HepG2 (cell line): ENCODE data around the gene HAUS1. TPM values are rescaled to one million over a fixed set of nuclear protein-coding genes. Genes with fewer than 3 reads are reported as not detected.

Source experiments
- BCL3 ChIP-seq: sonication (generic); formaldehyde crosslinking; IDR thresholded peaks from 2 replicates; pipeline ENCODE4 v1.5.1; 2020; ENCODE audit warnings: mild to moderate bottlenecking, missing genetic modification reagents, moderate library complexity
- CBFB ChIP-seq: sonication (generic); formaldehyde crosslinking; IDR thresholded peaks from 2 replicates; pipeline ENCODE4 v1.4.0; 2020; ENCODE audit warnings: missing genetic modification reagents
- CCDC6 ChIP-seq: sonication (generic); formaldehyde crosslinking; IDR thresholded peaks from 2 replicates; pipeline ENCODE4 v1.8.1; 2022; ENCODE audit warnings: mild to moderate bottlenecking, missing genetic modification reagents, moderate library complexity
- E2F5 ChIP-seq: sonication (generic); formaldehyde crosslinking; conservative IDR thresholded peaks from 2 replicates; pipeline ENCODE4 v1.4.0; 2020; ENCODE audit warnings: missing genetic modification reagents
- ELF3 ChIP-seq: IDR thresholded peaks from 2 replicates; pipeline ENCODE4 v1.6.1; 2016; ENCODE audit warnings: missing genetic modification reagents, missing compliant biosample characterization
- FIP1L1 ChIP-seq: fragments of 200-400 bp; formaldehyde crosslinking; IDR thresholded peaks from 2 replicates; pipeline ENCODE4 v1.6.1; 2018; ENCODE audit warnings: low read depth, mild to moderate bottlenecking, low read length, moderate library complexity, borderline replicate concordance; ENCODE audit not compliant: insufficient read depth
- HCFC1 ChIP-seq: fragments of 150-350 bp; IDR thresholded peaks from 2 replicates; pipeline ENCODE4 v1.6.1; 2014; ENCODE audit warnings: low read depth, low read length
- HMG20A ChIP-seq: IDR thresholded peaks from 2 replicates; pipeline ENCODE4 v1.6.1; 2016; ENCODE audit warnings: borderline replicate concordance
- HNF1B ChIP-seq: sonication (generic); formaldehyde crosslinking; IDR thresholded peaks from 2 replicates; pipeline ENCODE4 v1.5.1; 2020; ENCODE audit warnings: mild to moderate bottlenecking, moderate library complexity, missing genetic modification reagents
- KDM4B ChIP-seq: sonication (generic); formaldehyde crosslinking; IDR thresholded peaks from 2 replicates; pipeline ENCODE4 v1.4.0; 2020; ENCODE audit warnings: missing genetic modification reagents
- NONO ChIP-seq, 2 experiments: fragments of 450-650 bp in 1 of 2; sonication (generic) in 1 of 2; formaldehyde crosslinking in 1 of 2; IDR thresholded peaks in 1 of 2; conservative IDR thresholded peaks in 1 of 2; 2 replicates each; pipeline versions ENCODE4 v1.6.1 to v1.8.0; 2017 to 2022; ENCODE audit warnings: mild to moderate bottlenecking in 1 of 2, missing genetic modification reagents in 1 of 2, moderate library complexity in 1 of 2
- REPIN1 ChIP-seq: sonication (generic); formaldehyde crosslinking; IDR thresholded peaks from 2 replicates; pipeline ENCODE4 v1.8.0; 2022; ENCODE audit warnings: missing genetic modification reagents, low read depth, mild to moderate bottlenecking, borderline replicate concordance
- SP2 ChIP-seq: sonication (generic); formaldehyde crosslinking; IDR thresholded peaks from 2 replicates; pipeline ENCODE4 v1.5.1; 2020; ENCODE audit warnings: mild to moderate bottlenecking, missing genetic modification reagents
- TARDBP ChIP-seq: sonication (generic); formaldehyde crosslinking; IDR thresholded peaks from 2 replicates; pipeline ENCODE4 v1.8.0; 2022; ENCODE audit warnings: mild to moderate bottlenecking, missing genetic modification reagents
- TCF7 ChIP-seq: sonication (generic); IDR thresholded peaks from 2 replicates; pipeline ENCODE4 v1.6.1; 2016; ENCODE audit warnings: antibody characterized with exemption, low read depth
- ZFP82 ChIP-seq: sonication (generic); formaldehyde crosslinking; IDR thresholded peaks from 2 replicates; pipeline ENCODE4 v1.5.1; 2020; ENCODE audit warnings: mild to moderate bottlenecking, missing genetic modification reagents, borderline replicate concordance
- ZNF121 ChIP-seq: sonication (generic); formaldehyde crosslinking; IDR thresholded peaks from 2 replicates; pipeline ENCODE4 v1.5.0; 2020; ENCODE audit warnings: mild to moderate bottlenecking, missing genetic modification reagents
- ZNF282 ChIP-seq: fragments of 450-650 bp; IDR thresholded peaks from 2 replicates; pipeline ENCODE4 v1.6.1; 2018; ENCODE audit not compliant: partially characterized antibody
- ZNF367 ChIP-seq: sonication (generic); formaldehyde crosslinking; IDR thresholded peaks from 2 replicates; pipeline ENCODE4 v1.4.0; 2020; ENCODE audit warnings: missing genetic modification reagents, borderline replicate concordance
- ZNF598 ChIP-seq: sonication (generic); formaldehyde crosslinking; IDR thresholded peaks from 2 replicates; pipeline ENCODE4 v1.5.1; 2020; ENCODE audit warnings: mild to moderate bottlenecking, missing genetic modification reagents, borderline replicate concordance
- ZNF766 ChIP-seq: sonication (generic); formaldehyde crosslinking; IDR thresholded peaks from 2 replicates; pipeline ENCODE4 v1.5.0; 2020; ENCODE audit warnings: missing genetic modification reagents, borderline replicate concordance
- ZNF781 ChIP-seq: sonication (generic); formaldehyde crosslinking; IDR thresholded peaks from 2 replicates; pipeline ENCODE4 v1.5.1; 2020; ENCODE audit warnings: borderline replicate concordance, mild to moderate bottlenecking, missing genetic modification reagents; ENCODE audit errors: not compliant biosample characterization
- ZNF839 ChIP-seq: sonication (generic); formaldehyde crosslinking; IDR thresholded peaks from 2 replicates; pipeline ENCODE4 v1.4.0; 2020; ENCODE audit warnings: missing genetic modification reagents, mild to moderate bottlenecking, borderline replicate concordance
- ZNF841 ChIP-seq: sonication (generic); formaldehyde crosslinking; IDR thresholded peaks from 2 replicates; pipeline ENCODE4 v1.8.1; 2023; ENCODE audit warnings: missing genetic modification reagents, borderline replicate concordance
- ZSCAN20 ChIP-seq: sonication (generic); formaldehyde crosslinking; IDR thresholded peaks from 2 replicates; pipeline ENCODE4 v1.4.0; 2020; ENCODE audit warnings: missing genetic modification reagents, mild to moderate bottlenecking, borderline replicate concordance
- polyA plus RNA-seq, 8 experiments: library from polyadenylated mRNA; depleted of rRNA in 3 of 8; stranded (reverse) in 7 of 8; unstranded in 1 of 8; fragments of >200 nt; fragmentation: Illumina TruSeq in 4 of 8; extraction: Trizol in 4 of 8; gene quantifications; 2 replicates each; pipeline versions ENCODE4 v1.2.1 to v1.2.3, GENCODE V29; 2011 to 2016; ENCODE audit warnings: low read depth in 4 of 8, missing spikeins in 1 of 8, mixed read lengths in 1 of 8; ENCODE audit not compliant: insufficient read depth in 1 of 8
- total RNA-seq, 5 experiments: library from RNA; depleted of rRNA; stranded (reverse); fragments of >200 nt; fragmentation: Illumina TruSeq; extraction: Trizol; gene quantifications; 2 replicates each; pipeline ENCODE4 v1.2.3, GENCODE V29; 2016; ENCODE audit warnings: low read depth in 1 of 5

HAUS1 gene
- total and polyA plus RNA-seq, 2 of the 13 experiments (the other 11 are each of a cell fraction or from before 2014, with no cell fraction given): 20.6 to 59.2 TPM

- TF ChIP-seq ELF3 (CRISPR knock-in tag) (peak; percentile 87), ZSCAN20 (CRISPR knock-in tag) (0 out of 2 replicates have a peak, but pooled peaks have one; percentile 28), ZNF781 (CRISPR knock-in tag) (no peak), HMG20A (CRISPR knock-in tag) (peak; percentile 23; the same call in 1 of the 2 replicates), KDM4B (peak; percentile 57; the same call in 1 of the 2 replicates), ZNF598 (CRISPR knock-in tag) (peak; percentile 21), TCF7 (no peak), SP2 (no peak; the same call in none of the 2 replicates), NONO (IDR thresholded peaks at IDR 0.05) (no peak), NONO (CRISPR knock-in tag; conservative IDR thresholded peaks at IDR 0.05) (peak; percentile 88), FIP1L1 (0 out of 2 replicates have a peak, but pooled peaks have one; percentile 42), CCDC6 (peak; percentile 16; the same call in 1 of the 2 replicates), ZNF282 (no peak), CBFB (CRISPR knock-in tag) (no peak; the same call in 1 of the 2 replicates), HCFC1 (peak; percentile 58; the same call in 1 of the 2 replicates), BCL3 (no peak; the same call in 1 of the 2 replicates), ZFP82 (CRISPR knock-in tag) (no peak; the same call in 1 of the 2 replicates), E2F5 (CRISPR knock-in tag) (no peak; the same call in 1 of the 2 replicates), TARDBP (CRISPR knock-in tag) (peak; percentile 73; the same call in 1 of the 2 replicates), ZNF121 (CRISPR knock-in tag) (peak; percentile 40; the same call in 1 of the 2 replicates), ZNF839 (CRISPR knock-in tag) (no peak), ZNF766 (CRISPR knock-in tag) (no peak), ZNF367 (CRISPR knock-in tag) (no peak), ZNF841 (CRISPR knock-in tag) (0 out of 2 replicates have a peak, but pooled peaks have one; percentile 51), HNF1B (CRISPR knock-in tag) (no peak), REPIN1 (CRISPR knock-in tag) (peak; percentile 42; the same call in 1 of the 2 replicates)
Observed at GRCh38 chr18:46173393-46174341, 69.5 kb downstream of the HAUS1 start (continued).
